ENCODE measurements around the gene SCUBE2. TPM values are rescaled to one million over a fixed set of nuclear protein-coding genes. Genes with fewer than 3 reads are reported as not detected.

SCUBE2 gene
- total RNA-seq, 6 experiments from 2014 or later = 0.31 to 1.1 (median 0.80) TPM

GRCh38 chr11:9092853-9093778 is 1.7 kb upstream of the SCUBE2 start:
- Mint-ChIP-seq H3K27ac (no peak overlapping the region), H3K27me3 (ENCODE audit: insufficient read depth) (peaks cover 17% of the 10 kb centered on the region)

GRCh38 chr11:9092072-9092471 is 673 bp upstream of the SCUBE2 start:
- TF ChIP-seq CTCF (IDR thresholded peaks at IDR 0.05) = no peak
- H3K36me3 Mint-ChIP-seq (ENCODE audit: low read depth) = no peaks in the 10 kb centered on the region
- peaks cover 17% of the 10 kb centered on the region for H3K27me3 Mint-ChIP-seq (ENCODE audit: insufficient read depth)
- no peak for DNase-seq
- no peak overlapping the region for H3K27ac Mint-ChIP-seq
- H3K9me3 Mint-ChIP-seq = no peaks in the 10 kb centered on the region
- H3K4me3 Mint-ChIP-seq = peak overlapping the region; percentile 61
- no peaks in the 10 kb centered on the region for H3K4me1 Mint-ChIP-seq (ENCODE audit: low read depth)

More at GRCh38 chr11:9092853-9093778, 1.7 kb upstream of the SCUBE2 start:
- TF ChIP-seq CTCF (IDR thresholded peaks at IDR 0.05) = peak; percentile 32; the same call in 1 of the 2 replicates
- Mint-ChIP-seq H3K36me3 (ENCODE audit: low read depth) (no peaks in the 10 kb centered on the region), H3K4me3 (peak overlapping the region; percentile 61), H3K9me3 (no peaks in the 10 kb centered on the region), H3K4me1 (ENCODE audit: low read depth) (no peaks in the 10 kb centered on the region)
- no peak for DNase-seq

GRCh38 chr11:9090488-9091043 is 833 bp downstream of the SCUBE2 start:
- Mint-ChIP-seq H3K4me3 (peak overlapping the region; percentile 77), H3K9me3 (no peaks in the 10 kb centered on the region), H3K4me1 (ENCODE audit: low read depth) (no peaks in the 10 kb centered on the region), H3K36me3 (ENCODE audit: low read depth) (no peaks in the 10 kb centered on the region), H3K27me3 (ENCODE audit: insufficient read depth) (peaks cover 17% of the 10 kb centered on the region), H3K27ac (no peak overlapping the region)
- TF ChIP-seq CTCF (IDR thresholded peaks at IDR 0.05) = no peak
- DNase-seq = no peak

- H3K36me3 Mint-ChIP-seq (ENCODE audit: low read depth) = no peaks in the 10 kb centered on the region
- no peak overlapping the region for H3K4me3 Mint-ChIP-seq
- H3K9me3 Mint-ChIP-seq = no peaks in the 10 kb centered on the region
- no peak for TF ChIP-seq CTCF (IDR thresholded peaks at IDR 0.05)
- H3K4me1 Mint-ChIP-seq (ENCODE audit: low read depth) = no peaks in the 10 kb centered on the region
- peaks cover 17% of the 10 kb centered on the region for H3K27me3 Mint-ChIP-seq (ENCODE audit: insufficient read depth)
- no peak for DNase-seq
- H3K27ac Mint-ChIP-seq = no peak overlapping the region
Observed at GRCh38 chr11:9089636-9090035, 1.8 kb downstream of the SCUBE2 start.

- Mint-ChIP-seq H3K4me1 (ENCODE audit: low read depth) (no peaks in the 10 kb centered on the region), H3K9me3 (no peaks in the 10 kb centered on the region), H3K36me3 (ENCODE audit: low read depth) (no peaks in the 10 kb centered on the region), H3K27me3 (ENCODE audit: insufficient read depth) (peaks cover 17% of the 10 kb centered on the region), H3K4me3 (no peak overlapping the region), H3K27ac (no peak overlapping the region)
- DNase-seq = no peak
- no peak for TF ChIP-seq CTCF (IDR thresholded peaks at IDR 0.05)
Observed at GRCh38 chr11:9089061-9089460, 2.3 kb downstream of the SCUBE2 start.
